ENCODE results near the gene AJAP1.

The AJAP1 gene

GRCh38 chr1:4733446-4734177 lies 79.2 kb downstream of the AJAP1 start:
- no peak for TF ChIP-seq CTCF (IDR thresholded peaks at IDR 0.05; ENCODE audit: poor library complexity, severe bottlenecking)

GRCh38 chr1:4734219-4734618 lies 79.8 kb downstream of the AJAP1 start:
- Histone ChIP-seq H3K36me3 (ENCODE audit: low read depth) (no peaks in the 10 kb centered on the region), H3K9me3 (ENCODE audit: severe bottlenecking) (no peaks in the 10 kb centered on the region), H3K27ac (ENCODE audit: poor library complexity, severe bottlenecking) (no peak overlapping the region), H3K27me3 (ENCODE audit: insufficient read depth, poor library complexity, severe bottlenecking) (no peaks in the 10 kb centered on the region), H3K4me1 (ENCODE audit: insufficient read depth, poor library complexity, severe bottlenecking) (no peaks in the 10 kb centered on the region), H3K4me3 (ENCODE audit: severe bottlenecking) (no peak overlapping the region)
- ATAC-seq (ENCODE audit: low read depth) (no peak), DNase-seq (ENCODE audit: low spot score) (no peak)
- no peak for TF ChIP-seq CTCF (IDR thresholded peaks at IDR 0.05; ENCODE audit: poor library complexity, severe bottlenecking)

More at GRCh38 chr1:4733446-4734177, 79.2 kb downstream of the AJAP1 start:
- ATAC-seq (ENCODE audit: low read depth) (no peak), DNase-seq (ENCODE audit: low spot score) (no peak)
- no peak overlapping the region for H3K4me3 ChIP-seq (ENCODE audit: severe bottlenecking)
- no peaks in the 10 kb centered on the region for H3K36me3 ChIP-seq (ENCODE audit: low read depth)
- H3K4me1 ChIP-seq (ENCODE audit: insufficient read depth, poor library complexity, severe bottlenecking) = no peaks in the 10 kb centered on the region
- no peaks in the 10 kb centered on the region for H3K27me3 ChIP-seq (ENCODE audit: insufficient read depth, poor library complexity, severe bottlenecking)
- H3K9me3 ChIP-seq (ENCODE audit: severe bottlenecking) = no peaks in the 10 kb centered on the region
- H3K27ac ChIP-seq (ENCODE audit: poor library complexity, severe bottlenecking) = no peak overlapping the region

- DNase-seq (ENCODE audit: low spot score) = no peak
- no peak overlapping the region for H3K27ac ChIP-seq (ENCODE audit: poor library complexity, severe bottlenecking)
- no peak for ATAC-seq (ENCODE audit: low read depth)
- H3K9me3 ChIP-seq (ENCODE audit: severe bottlenecking) = no peaks in the 10 kb centered on the region
- no peak overlapping the region for H3K4me3 ChIP-seq (ENCODE audit: severe bottlenecking)
- no peaks in the 10 kb centered on the region for H3K27me3 ChIP-seq (ENCODE audit: insufficient read depth, poor library complexity, severe bottlenecking)
- no peaks in the 10 kb centered on the region for H3K4me1 ChIP-seq (ENCODE audit: insufficient read depth, poor library complexity, severe bottlenecking)
- no peaks in the 10 kb centered on the region for H3K36me3 ChIP-seq (ENCODE audit: low read depth)
- no peak for TF ChIP-seq CTCF (IDR thresholded peaks at IDR 0.05; ENCODE audit: poor library complexity, severe bottlenecking)
Measured at GRCh38 chr1:4734791-4735190, 80.4 kb downstream of the AJAP1 start.

- H3K9me3 ChIP-seq (ENCODE audit: severe bottlenecking) = no peaks in the 10 kb centered on the region
- DNase-seq (ENCODE audit: low spot score) (no peak), ATAC-seq (ENCODE audit: low read depth) (no peak)
- TF ChIP-seq CTCF (IDR thresholded peaks at IDR 0.05; ENCODE audit: poor library complexity, severe bottlenecking) = no peak
- H3K4me3 ChIP-seq (ENCODE audit: severe bottlenecking) = no peak overlapping the region
- H3K36me3 ChIP-seq (ENCODE audit: low read depth) = no peaks in the 10 kb centered on the region
- no peaks in the 10 kb centered on the region for H3K4me1 ChIP-seq (ENCODE audit: insufficient read depth, poor library complexity, severe bottlenecking)
- H3K27me3 ChIP-seq (ENCODE audit: insufficient read depth, poor library complexity, severe bottlenecking) = no peaks in the 10 kb centered on the region
- H3K27ac ChIP-seq (ENCODE audit: poor library complexity, severe bottlenecking) = no peak overlapping the region
Measured at GRCh38 chr1:4736254-4736653, 81.8 kb downstream of the AJAP1 start.

- Histone ChIP-seq H3K4me3 (ENCODE audit: severe bottlenecking) (no peak overlapping the region), H3K9me3 (ENCODE audit: severe bottlenecking) (no peaks in the 10 kb centered on the region), H3K36me3 (ENCODE audit: low read depth) (no peaks in the 10 kb centered on the region), H3K27ac (ENCODE audit: poor library complexity, severe bottlenecking) (no peak overlapping the region), H3K4me1 (ENCODE audit: insufficient read depth, poor library complexity, severe bottlenecking) (no peaks in the 10 kb centered on the region), H3K27me3 (ENCODE audit: insufficient read depth, poor library complexity, severe bottlenecking) (no peaks in the 10 kb centered on the region)
- no peak for TF ChIP-seq CTCF (IDR thresholded peaks at IDR 0.05; ENCODE audit: poor library complexity, severe bottlenecking)
- ATAC-seq (ENCODE audit: low read depth) = no peak
- no peak for DNase-seq (ENCODE audit: low spot score)
Measured at GRCh38 chr1:4741876-4742423, 87.5 kb downstream of the AJAP1 start.

Data from RWPE2 (cell line).